BLaER1 (cell line): Measurements from ENCODE around the gene DESI1.
A peak's percentile ranks its signal among the peaks of the same experiment; 100 is the strongest.
"Not testable (repeated sequence)": the region's sequence is repeated elsewhere in the genome, so short reads cannot be mapped to it uniquely, and the experiment has no call there.

ENCODE experiments used
- H3K27ac ChIP-seq: shearing (Covaris generic); formaldehyde crosslinking; 2 replicates; pipeline ENCODE4 v1.8.1; 2022
- H3K27me3 ChIP-seq: shearing (Covaris generic); formaldehyde crosslinking; 2 replicates; pipeline ENCODE4 v1.8.1; 2022
- H3K36me3 ChIP-seq: shearing (Covaris generic); formaldehyde crosslinking; 2 replicates; pipeline ENCODE4 v1.8.1; 2022
- H3K4me1 ChIP-seq: shearing (Covaris generic); formaldehyde crosslinking; 2 replicates; pipeline ENCODE4 v1.8.1; 2022
- H3K4me2 ChIP-seq: shearing (Covaris generic); formaldehyde crosslinking; 2 replicates; pipeline ENCODE4 v1.8.1; 2022
- H3K4me3 ChIP-seq: shearing (Covaris generic); formaldehyde crosslinking; 2 replicates; pipeline ENCODE4 v1.8.1; 2022
- H3K9ac ChIP-seq: shearing (Covaris generic); formaldehyde crosslinking; 2 replicates; pipeline ENCODE4 v1.8.1; 2022
- H3K9me3 ChIP-seq: shearing (Covaris generic); formaldehyde crosslinking; 2 replicates; pipeline ENCODE4 v1.8.1; 2022
- H4K20me1 ChIP-seq: shearing (Covaris generic); formaldehyde crosslinking; 2 replicates; pipeline ENCODE4 v1.8.1; 2022
- Cebpa-rat ChIP-seq: shearing (Covaris generic); IDR thresholded peaks from 2 replicates; pipeline ENCODE4 v1.8.1; 2022

Gene DESI1

GRCh38 chr22:41636467-41636866 is 15.6 kb upstream of the DESI1 start:
- Histone ChIP-seq H4K20me1 (peaks cover 82% of the 10 kb centered on the region), H3K4me2 (no peak overlapping the region), H3K4me3 (no peak overlapping the region), H3K4me1 (no peaks in the 10 kb centered on the region), H3K9me3 (no peaks in the 10 kb centered on the region), H3K9ac (no peak overlapping the region), H3K27ac (no peak overlapping the region), H3K36me3 (peaks cover 99% of the 10 kb centered on the region), H3K27me3 (no peaks in the 10 kb centered on the region)
- TF ChIP-seq Cebpa-rat = no peak

- H3K4me1 ChIP-seq, H3K4me2 ChIP-seq, H3K27me3 ChIP-seq, H3K27ac ChIP-seq, H3K9ac ChIP-seq, H3K4me3 ChIP-seq: not testable (repeated sequence)
- peaks cover 17% of the 10 kb centered on the region for H3K9me3 ChIP-seq
- peaks cover 64% of the 10 kb centered on the region for H4K20me1 ChIP-seq
- peaks cover 98% of the 10 kb centered on the region for H3K36me3 ChIP-seq
Observed at GRCh38 chr22:41634610-41635009, 13.8 kb upstream of the DESI1 start.

- not testable (repeated sequence) for H3K27ac ChIP-seq, H3K27me3 ChIP-seq
- peaks cover 75% of the 10 kb centered on the region for H4K20me1 ChIP-seq
Observed at GRCh38 chr22:41631615-41632014, 10.8 kb upstream of the DESI1 start.

GRCh38 chr22:41631115-41631514 is 10.3 kb upstream of the DESI1 start:
- H3K4me3 ChIP-seq, H3K4me2 ChIP-seq, H3K27ac ChIP-seq, H3K9ac ChIP-seq, H3K27me3 ChIP-seq, H3K4me1 ChIP-seq: not testable (repeated sequence)
- peaks cover 41% of the 10 kb centered on the region for H3K9me3 ChIP-seq
- H3K36me3 ChIP-seq = peaks cover 98% of the 10 kb centered on the region
- H4K20me1 ChIP-seq = peaks cover 75% of the 10 kb centered on the region

More at GRCh38 chr22:41631615-41632014, 10.8 kb upstream of the DESI1 start:
- peaks cover 41% of the 10 kb centered on the region for H3K9me3 ChIP-seq
- not testable (repeated sequence) for H3K9ac ChIP-seq, H3K4me2 ChIP-seq, H3K4me1 ChIP-seq, H3K4me3 ChIP-seq
- peaks cover 98% of the 10 kb centered on the region for H3K36me3 ChIP-seq

GRCh38 chr22:41625577-41625976 is 4.7 kb upstream of the DESI1 start:
- peaks cover 81% of the 10 kb centered on the region for H4K20me1 ChIP-seq
- H3K27ac ChIP-seq = no peak overlapping the region
- no peaks in the 10 kb centered on the region for H3K27me3 ChIP-seq
- no peak overlapping the region for H3K4me2 ChIP-seq
- no peak overlapping the region for H3K9ac ChIP-seq
- H3K4me1 ChIP-seq = peaks cover 14% of the 10 kb centered on the region
- H3K36me3 ChIP-seq = peaks cover 87% of the 10 kb centered on the region
- H3K4me3 ChIP-seq = no peak overlapping the region
- peaks cover 33% of the 10 kb centered on the region for H3K9me3 ChIP-seq
- TF ChIP-seq Cebpa-rat = no peak

GRCh38 chr22:41621911-41622179 is 1.0 kb upstream of the DESI1 start:
- Histone ChIP-seq H3K4me2 (peak overlapping the region; percentile 94), H3K36me3 (peaks cover 50% of the 10 kb centered on the region), H3K27ac (peak overlapping the region; percentile 94), H3K9ac (peak overlapping the region; percentile 95), H3K27me3 (no peaks in the 10 kb centered on the region), H3K9me3 (no peaks in the 10 kb centered on the region), H4K20me1 (peaks cover 88% of the 10 kb centered on the region), H3K4me1 (peaks cover 34% of the 10 kb centered on the region), H3K4me3 (peak overlapping the region; percentile 93)
- no peak for TF ChIP-seq Cebpa-rat

- peaks cover 88% of the 10 kb centered on the region for H4K20me1 ChIP-seq
- H3K4me1 ChIP-seq = peaks cover 34% of the 10 kb centered on the region
- H3K9ac ChIP-seq = peak within 1 kb of the TSS; percentile 95
- H3K4me3 ChIP-seq = peak within 1 kb of the TSS; percentile 93
- no peaks in the 10 kb centered on the region for H3K27me3 ChIP-seq
- H3K27ac ChIP-seq = peak within 1 kb of the TSS; percentile 94
- H3K9me3 ChIP-seq = no peaks in the 10 kb centered on the region
- TF ChIP-seq Cebpa-rat = no peak
- H3K4me2 ChIP-seq = peak within 1 kb of the TSS; percentile 97
- H3K36me3 ChIP-seq = peaks cover 44% of the 10 kb centered on the region
Observed at GRCh38 chr22:41621099-41621910, 462 bp upstream of the DESI1 start, which contains the start of gene XRCC6. Gene XRCC6 (plus strand): TSS chr22:41621295. CDS start chr22:41622005, 710 bp downstream.

GRCh38 chr22:41619979-41620588 is 759 bp downstream of the DESI1 start:
- Histone ChIP-seq H3K27ac (peak overlapping the region; percentile 84), H3K36me3 (peaks cover 32% of the 10 kb centered on the region), H3K27me3 (no peaks in the 10 kb centered on the region), H3K9me3 (no peaks in the 10 kb centered on the region), H3K9ac (peak overlapping the region; percentile 95), H3K4me1 (peaks cover 34% of the 10 kb centered on the region), H4K20me1 (peaks cover 88% of the 10 kb centered on the region), H3K4me2 (peak overlapping the region; percentile 97), H3K4me3 (peak overlapping the region; percentile 93)
- TF ChIP-seq Cebpa-rat = no peak

GRCh38 chr22:41613456-41613855 is 7.4 kb downstream of the DESI1 start:
- no peak for TF ChIP-seq Cebpa-rat
- Histone ChIP-seq H4K20me1 (peaks cover 100% of the 10 kb centered on the region), H3K4me3 (no peak overlapping the region), H3K36me3 (peaks cover 30% of the 10 kb centered on the region), H3K4me2 (no peak overlapping the region), H3K9me3 (no peaks in the 10 kb centered on the region), H3K9ac (no peak overlapping the region), H3K27me3 (peaks cover 19% of the 10 kb centered on the region), H3K4me1 (0 out of 2 replicates have a peak, but pooled peaks cover under 1% of the 10 kb centered on the region), H3K27ac (no peak overlapping the region)

- peaks cover 26% of the 10 kb centered on the region for H3K27me3 ChIP-seq
- no peak overlapping the region for H3K27ac ChIP-seq
- H3K9me3 ChIP-seq = no peaks in the 10 kb centered on the region
- H3K4me3 ChIP-seq = no peak overlapping the region
- H3K4me1 ChIP-seq = no peaks in the 10 kb centered on the region
- no peak for TF ChIP-seq Cebpa-rat
- peaks cover 31% of the 10 kb centered on the region for H3K36me3 ChIP-seq
- H4K20me1 ChIP-seq = peaks cover 100% of the 10 kb centered on the region
- no peak overlapping the region for H3K9ac ChIP-seq
- no peak overlapping the region for H3K4me2 ChIP-seq
Observed at GRCh38 chr22:41612603-41613306, 8.1 kb downstream of the DESI1 start.
